A673 (cell line): Measurements from ENCODE around the gene ROM1.

ENCODE experiments used
- EZH2 ChIP-seq: fragments of 200-600 bp; sonication (generic); IDR thresholded peaks from 2 replicates; pipeline ENCODE4 v1.6.1; 2017; ENCODE audit warnings: borderline replicate concordance, low read depth, mild to moderate bottlenecking, mixed read lengths, antibody characterized with exemption, low read length; ENCODE audit not compliant: poor library complexity, severe bottlenecking
- TF ChIP-seq, protein P1 (sequence below): fragments of 300-800, 200-600 bp; sonication (generic); conservative IDR thresholded peaks from 2 replicates; pipeline ENCODE4 v1.5.1; 2017; ENCODE audit warnings: low read depth, mild to moderate bottlenecking, antibody characterized with exemption, low read length, moderate library complexity, mixed read lengths

DNA sequence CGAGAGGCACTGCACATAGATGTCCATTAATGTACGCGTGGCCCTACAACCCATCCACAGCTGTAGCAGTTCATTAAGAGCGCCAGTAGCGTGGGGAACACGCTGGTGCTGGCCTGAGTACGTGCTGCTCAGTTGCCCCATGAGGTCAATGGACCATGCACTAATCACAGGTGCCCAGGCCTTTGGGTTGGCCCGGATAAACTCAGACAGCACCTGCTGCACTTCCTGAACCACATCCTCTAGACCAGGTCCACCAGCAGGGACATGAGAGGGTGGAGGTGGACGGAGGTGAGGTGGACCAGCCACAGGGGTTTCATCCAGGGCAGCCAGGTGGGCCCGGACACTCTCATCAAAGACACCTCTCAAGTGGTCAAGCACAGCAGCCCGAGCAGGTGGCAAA is 36.4 kb downstream of the ROM1 start:
- TF ChIP-seq, protein P1, sequence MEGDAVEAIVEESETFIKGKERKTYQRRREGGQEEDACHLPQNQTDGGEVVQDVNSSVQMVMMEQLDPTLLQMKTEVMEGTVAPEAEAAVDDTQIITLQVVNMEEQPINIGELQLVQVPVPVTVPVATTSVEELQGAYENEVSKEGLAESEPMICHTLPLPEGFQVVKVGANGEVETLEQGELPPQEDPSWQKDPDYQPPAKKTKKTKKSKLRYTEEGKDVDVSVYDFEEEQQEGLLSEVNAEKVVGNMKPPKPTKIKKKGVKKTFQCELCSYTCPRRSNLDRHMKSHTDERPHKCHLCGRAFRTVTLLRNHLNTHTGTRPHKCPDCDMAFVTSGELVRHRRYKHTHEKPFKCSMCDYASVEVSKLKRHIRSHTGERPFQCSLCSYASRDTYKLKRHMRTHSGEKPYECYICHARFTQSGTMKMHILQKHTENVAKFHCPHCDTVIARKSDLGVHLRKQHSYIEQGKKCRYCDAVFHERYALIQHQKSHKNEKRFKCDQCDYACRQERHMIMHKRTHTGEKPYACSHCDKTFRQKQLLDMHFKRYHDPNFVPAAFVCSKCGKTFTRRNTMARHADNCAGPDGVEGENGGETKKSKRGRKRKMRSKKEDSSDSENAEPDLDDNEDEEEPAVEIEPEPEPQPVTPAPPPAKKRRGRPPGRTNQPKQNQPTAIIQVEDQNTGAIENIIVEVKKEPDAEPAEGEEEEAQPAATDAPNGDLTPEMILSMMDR: no peak
- no peak for TF ChIP-seq EZH2
